ENCODE data around the gene ZDHHC5. TPM values are rescaled to one million over a fixed set of nuclear protein-coding genes. Genes with fewer than 3 reads are reported as not detected.

ZDHHC5 gene
- total RNA-seq, 1 experiment from 2014 or later: 65.2 TPM

DNA sequence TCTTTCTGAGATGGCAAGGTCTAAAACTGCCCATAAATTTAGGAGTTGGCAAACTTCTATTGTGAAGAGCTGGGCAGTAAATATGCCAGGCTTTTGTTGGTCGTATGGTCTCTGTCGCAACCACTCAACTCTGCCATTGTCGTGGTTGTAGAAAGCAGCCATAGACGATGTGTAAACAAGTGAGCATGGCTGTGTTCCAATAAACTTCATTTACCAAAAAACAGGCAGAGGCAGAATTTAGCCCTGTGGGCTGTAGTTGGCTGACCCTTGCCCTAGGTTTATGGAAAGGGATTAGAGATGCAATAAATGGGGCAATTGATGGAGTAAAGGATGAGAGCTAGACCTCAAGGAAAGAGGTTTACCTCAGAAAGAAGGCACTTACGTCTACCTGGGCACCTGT lies 35.8 kb upstream of the ZDHHC5 start:
- no peak overlapping the region for H2BK15ac ChIP-seq (ENCODE audit: low read depth, low read length)
- no peak overlapping the region for H2BK20ac ChIP-seq (ENCODE audit: low read depth, low read length, poor library complexity, severe bottlenecking)
- no peak overlapping the region for H3K56ac ChIP-seq (ENCODE audit: insufficient read length, low read depth, low read length)
- H4K91ac ChIP-seq (ENCODE audit: insufficient read length, low read depth, low read length): no peak overlapping the region
- no peak overlapping the region for H2AK5ac ChIP-seq (ENCODE audit: insufficient read length, low read length)
- Mint-ChIP-seq H3K36me3 (ENCODE audit: insufficient read depth in 1 of 3, low read depth in 3 of 3) (no peaks in the 10 kb centered on the region), H3K27me3 (ENCODE audit: low read depth) (peaks cover 29% of the 10 kb centered on the region), H3K9me3 (no peaks in the 10 kb centered on the region), H3K4me3 (no peak overlapping the region), H3K4me1 (peaks cover 4 to 13% of the 10 kb centered on the region in 2 experiments), H3K27ac (no peak overlapping the region)
- H3K23ac ChIP-seq (ENCODE audit: insufficient read length, low read depth, low read length): no peak overlapping the region
- H3K4ac ChIP-seq (ENCODE audit: low read depth, low read length): no peak overlapping the region
- no peak overlapping the region for H2AFZ ChIP-seq (ENCODE audit: low read length)
- no peaks in the 10 kb centered on the region for H3K9me3 ChIP-seq (ENCODE audit: control insufficient read depth, low read depth, low read length)
- H3T11ph ChIP-seq (ENCODE audit: low read length): no peak overlapping the region
- H3K23me2 ChIP-seq (ENCODE audit: insufficient read length, low read depth, low read length, poor library complexity, severe bottlenecking): no peaks in the 10 kb centered on the region
- H3K4me1 ChIP-seq (ENCODE audit: insufficient read depth, low read length): peaks cover 3% of the 10 kb centered on the region
- no peaks in the 10 kb centered on the region for H3K79me1 ChIP-seq (ENCODE audit: insufficient read depth, low read depth, low read length, poor library complexity, severe bottlenecking)
- no peak overlapping the region for H2BK120ac ChIP-seq (ENCODE audit: low read depth, low read length, poor library complexity, severe bottlenecking)
- no peak overlapping the region for H3K14ac ChIP-seq (ENCODE audit: insufficient read depth, low read length)
- no peak overlapping the region for H2BK12ac ChIP-seq (ENCODE audit: insufficient read length, low read depth, low read length)
- no peak overlapping the region for H3K18ac ChIP-seq (ENCODE audit: insufficient read length, low read depth, low read length)
- no peak overlapping the region for H3K27ac ChIP-seq (ENCODE audit: insufficient read length, low read depth, low read length)
- H3K27me3 ChIP-seq (ENCODE audit: insufficient read depth, low read length): no peaks in the 10 kb centered on the region
- H3K79me2 ChIP-seq (ENCODE audit: insufficient read depth, low read length): no peaks in the 10 kb centered on the region
- H3K4me2 ChIP-seq (ENCODE audit: insufficient read depth, insufficient read length, low read length): no peak overlapping the region
- WGBS (ENCODE audit: extremely low coverage, insufficient read length, low lambda C conversion rate): no CpG with 5 or more reads among the region's 5 CpGs
- no peaks in the 10 kb centered on the region for H4K20me1 ChIP-seq (ENCODE audit: control insufficient read depth, insufficient read depth, insufficient read length)
- TF ChIP-seq, protein P1, sequence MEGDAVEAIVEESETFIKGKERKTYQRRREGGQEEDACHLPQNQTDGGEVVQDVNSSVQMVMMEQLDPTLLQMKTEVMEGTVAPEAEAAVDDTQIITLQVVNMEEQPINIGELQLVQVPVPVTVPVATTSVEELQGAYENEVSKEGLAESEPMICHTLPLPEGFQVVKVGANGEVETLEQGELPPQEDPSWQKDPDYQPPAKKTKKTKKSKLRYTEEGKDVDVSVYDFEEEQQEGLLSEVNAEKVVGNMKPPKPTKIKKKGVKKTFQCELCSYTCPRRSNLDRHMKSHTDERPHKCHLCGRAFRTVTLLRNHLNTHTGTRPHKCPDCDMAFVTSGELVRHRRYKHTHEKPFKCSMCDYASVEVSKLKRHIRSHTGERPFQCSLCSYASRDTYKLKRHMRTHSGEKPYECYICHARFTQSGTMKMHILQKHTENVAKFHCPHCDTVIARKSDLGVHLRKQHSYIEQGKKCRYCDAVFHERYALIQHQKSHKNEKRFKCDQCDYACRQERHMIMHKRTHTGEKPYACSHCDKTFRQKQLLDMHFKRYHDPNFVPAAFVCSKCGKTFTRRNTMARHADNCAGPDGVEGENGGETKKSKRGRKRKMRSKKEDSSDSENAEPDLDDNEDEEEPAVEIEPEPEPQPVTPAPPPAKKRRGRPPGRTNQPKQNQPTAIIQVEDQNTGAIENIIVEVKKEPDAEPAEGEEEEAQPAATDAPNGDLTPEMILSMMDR (conservative IDR thresholded peaks at IDR 0.05): no peak
- no peak overlapping the region for H4K8ac ChIP-seq (replicated peaks; ENCODE audit: insufficient read length, low read depth, low read length)
- DNase-seq: no peak
- H3K9ac ChIP-seq (ENCODE audit: extremely low read depth, insufficient read length, low read length): no peak overlapping the region
- no peak overlapping the region for H4K5ac ChIP-seq (ENCODE audit: insufficient read length, low read depth, low read length)
- H2BK5ac ChIP-seq (ENCODE audit: insufficient read length, low read length): no peak overlapping the region

Data from H9 (cell line).